HepG2 (cell line): ENCODE measurements around the gene HPD. TPM values are rescaled to one million over a fixed set of nuclear protein-coding genes. Genes with fewer than 3 reads are reported as not detected.
A peak's percentile ranks its signal among the peaks of the same experiment; 100 is the strongest.

Experiments used
- CENPX ChIP-seq: sonication (generic); formaldehyde crosslinking; IDR thresholded peaks from 2 replicates; pipeline ENCODE4 v1.9.0; 2021; ENCODE audit warnings: mild to moderate bottlenecking, missing genetic modification reagents, moderate library complexity
- CHD2 ChIP-seq: IDR thresholded peaks from 2 replicates; pipeline ENCODE4 v1.6.1; 2011; ENCODE audit warnings: low read depth, low read length, improper control_type of control experiment
- FOXP1 ChIP-seq, 2 experiments: fragments of 450-650 bp in 1 of 2; IDR thresholded peaks; 2 replicates each; pipeline ENCODE4 v1.6.1; 2017 to 2018; ENCODE audit warnings: antibody characterized with exemption in 1 of 2
- KLF11 ChIP-seq: IDR thresholded peaks from 2 replicates; pipeline ENCODE4 v1.6.1; 2016; ENCODE audit warnings: missing compliant biosample characterization
- KLF15 ChIP-seq: sonication (generic); formaldehyde crosslinking; IDR thresholded peaks from 2 replicates; pipeline ENCODE4 v1.8.1; 2023; ENCODE audit warnings: borderline replicate concordance, mild to moderate bottlenecking, inconsistent platforms, missing genetic modification reagents, mixed read lengths
- NCOA2 ChIP-seq: sonication (generic); formaldehyde crosslinking; IDR thresholded peaks from 2 replicates; pipeline ENCODE4 v1.8.0; 2022; ENCODE audit warnings: inconsistent platforms
- NRL ChIP-seq: sonication (generic); formaldehyde crosslinking; IDR thresholded peaks from 2 replicates; pipeline ENCODE4 v1.5.0; 2020; ENCODE audit warnings: missing genetic modification reagents, mild to moderate bottlenecking, moderate library complexity, borderline replicate concordance
- SCMH1 ChIP-seq: sonication (generic); formaldehyde crosslinking; IDR thresholded peaks from 2 replicates; pipeline ENCODE4 v1.9.0; 2021; ENCODE audit warnings: missing genetic modification reagents, mild to moderate bottlenecking, borderline replicate concordance
- SIN3A ChIP-seq: IDR thresholded peaks from 2 replicates; pipeline ENCODE4 v1.6.1; 2011; ENCODE audit warnings: low read depth, mild to moderate bottlenecking, control low read depth, low read length, borderline replicate concordance
- SKI ChIP-seq: fragments of 450-650 bp; IDR thresholded peaks from one replicate; pipeline ENCODE4 v1.6.1; 2018; ENCODE audit warnings: mild to moderate bottlenecking; ENCODE audit not compliant: partially characterized antibody
- STAG1 ChIP-seq: sonication (generic); formaldehyde crosslinking; IDR thresholded peaks from 2 replicates; pipeline ENCODE4 v1.4.0; 2020; ENCODE audit warnings: missing genetic modification reagents
- TCF12 ChIP-seq, 2 experiments: fragments of 450-650 bp in 1 of 2; sonication (generic) in 1 of 2; formaldehyde crosslinking in 1 of 2; IDR thresholded peaks; 2 replicates each; pipeline versions ENCODE4 v1.6.1 to v1.8.0; 2017 to 2022; ENCODE audit warnings: antibody characterized with exemption in 1 of 2, mild to moderate bottlenecking in 1 of 2, missing genetic modification reagents in 1 of 2, moderate library complexity in 1 of 2
- TGIF2 ChIP-seq: IDR thresholded peaks from 2 replicates; pipeline ENCODE4 v1.6.1; 2016; ENCODE audit warnings: control low read depth, missing compliant biosample characterization
- THYN1 ChIP-seq: sonication (generic); formaldehyde crosslinking; IDR thresholded peaks from 2 replicates; pipeline ENCODE4 v1.8.1; 2023; ENCODE audit warnings: low read depth, mild to moderate bottlenecking, moderate library complexity, missing genetic modification reagents, borderline replicate concordance
- YY1 ChIP-seq: IDR thresholded peaks from 2 replicates; pipeline ENCODE4 v1.6.1; 2011; ENCODE audit warnings: low read length, low read depth, moderate library complexity, mild to moderate bottlenecking; ENCODE audit not compliant: insufficient read depth, insufficient replicate concordance
- ZNF264 ChIP-seq: sonication (generic); formaldehyde crosslinking; IDR thresholded peaks from 2 replicates; pipeline ENCODE4 v1.4.0; 2020; ENCODE audit warnings: missing genetic modification reagents
- ZNF431 ChIP-seq: sonication (generic); formaldehyde crosslinking; IDR thresholded peaks from 2 replicates; pipeline ENCODE4 v1.9.0; 2022; ENCODE audit warnings: missing genetic modification reagents, low read depth, mild to moderate bottlenecking, borderline replicate concordance
- ZNF703 ChIP-seq: sonication (generic); formaldehyde crosslinking; IDR thresholded peaks from 2 replicates; pipeline ENCODE4 v1.5.1; 2020; ENCODE audit warnings: missing genetic modification reagents, mild to moderate bottlenecking, moderate library complexity, borderline replicate concordance
- ZNF747 ChIP-seq: sonication (generic); formaldehyde crosslinking; IDR thresholded peaks from 2 replicates; pipeline ENCODE4 v1.8.1; 2023; ENCODE audit warnings: missing genetic modification reagents, mild to moderate bottlenecking, borderline replicate concordance
- ZNF761 ChIP-seq: sonication (generic); formaldehyde crosslinking; conservative IDR thresholded peaks from 2 replicates; pipeline ENCODE4 v1.4.0; 2020; ENCODE audit warnings: mild to moderate bottlenecking, missing genetic modification reagents
- polyA plus RNA-seq, 8 experiments: library from polyadenylated mRNA; depleted of rRNA in 3 of 8; stranded (reverse) in 7 of 8; unstranded in 1 of 8; fragments of >200 nt; fragmentation: Illumina TruSeq in 4 of 8; extraction: Trizol in 4 of 8; gene quantifications; 2 replicates each; pipeline versions ENCODE4 v1.2.1 to v1.2.3, GENCODE V29; 2011 to 2016; ENCODE audit warnings: low read depth in 4 of 8, missing spikeins in 1 of 8, mixed read lengths in 1 of 8; ENCODE audit not compliant: insufficient read depth in 1 of 8
- total RNA-seq, 5 experiments: library from RNA; depleted of rRNA; stranded (reverse); fragments of >200 nt; fragmentation: Illumina TruSeq; extraction: Trizol; gene quantifications; 2 replicates each; pipeline ENCODE4 v1.2.3, GENCODE V29; 2016; ENCODE audit warnings: low read depth in 1 of 5
- TF ChIP-seq, protein P1 (sequence below): sonication (generic); formaldehyde crosslinking; conservative IDR thresholded peaks from 2 replicates; pipeline ENCODE4 v1.4.0; 2020; ENCODE audit warnings: missing genetic modification reagents
- TF ChIP-seq, protein P2 (sequence below): sonication (generic); formaldehyde crosslinking; IDR thresholded peaks from 2 replicates; pipeline ENCODE4 v1.5.0; 2020; ENCODE audit warnings: mild to moderate bottlenecking, missing genetic modification reagents
- TF ChIP-seq, protein P3 (sequence below): sonication (generic); formaldehyde crosslinking; IDR thresholded peaks from 2 replicates; pipeline ENCODE4 v1.5.0; 2020; ENCODE audit warnings: mild to moderate bottlenecking, missing genetic modification reagents, borderline replicate concordance

HPD gene
- total and polyA plus RNA-seq, 2 of the 13 experiments (the other 11 are each of a cell fraction or from before 2014, with no cell fraction given), result 120 to 195 TPM

DNA sequence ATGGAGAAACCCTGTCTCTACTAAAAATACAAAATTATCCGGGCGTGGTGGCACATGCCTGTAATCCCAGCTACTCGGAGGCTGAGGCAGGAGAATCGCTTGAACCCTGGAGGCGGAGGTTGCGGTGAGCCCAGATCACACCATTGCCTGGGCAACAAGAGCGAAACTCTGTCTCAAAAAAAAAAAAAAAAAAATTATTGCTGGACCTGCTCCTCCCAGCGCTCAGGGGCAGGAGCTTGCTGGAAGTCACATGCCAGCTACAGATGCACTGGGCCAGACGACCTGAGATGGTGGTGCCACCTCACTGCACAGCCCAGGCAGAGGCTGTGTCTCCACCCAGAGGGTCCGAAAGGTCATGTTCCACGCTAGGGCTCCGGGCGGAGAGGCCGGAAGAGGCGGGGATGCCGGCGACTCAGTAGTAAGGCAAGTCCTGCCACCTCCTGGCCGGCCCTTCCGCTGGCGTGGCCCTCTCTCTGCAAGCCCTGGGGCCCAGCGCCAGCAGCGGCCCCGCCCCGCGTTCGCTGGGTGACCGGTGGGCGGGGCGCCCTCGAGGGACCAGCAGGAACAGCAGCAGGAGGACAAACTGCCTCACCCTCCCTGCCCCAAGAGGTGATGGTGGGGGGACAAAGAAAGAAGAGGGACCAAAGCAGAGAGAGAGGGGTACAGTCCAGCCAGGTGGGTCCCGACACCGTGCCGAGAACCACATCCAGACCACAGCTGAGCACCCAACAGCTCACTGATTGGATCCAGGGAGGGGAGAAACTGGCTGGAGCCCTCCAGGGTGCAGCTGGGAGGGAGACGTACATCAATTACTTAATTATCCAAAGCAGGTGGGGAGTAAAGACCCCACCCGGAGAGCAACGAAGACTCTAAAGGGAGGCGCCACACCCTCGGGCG lies 61.6 kb downstream of the HPD start (continued):
- TF ChIP-seq FOXP1 (IDR thresholded peaks at IDR 0.05), result no peak
- no peak for TF ChIP-seq FOXP1 (CRISPR knock-in tag; IDR thresholded peaks at IDR 0.05)
- TF ChIP-seq ZNF264, result peak; percentile 42; the same call in 1 of the 2 replicates
- no peak for TF ChIP-seq TCF12 (IDR thresholded peaks at IDR 0.05)
- TF ChIP-seq TCF12 (CRISPR knock-in tag; IDR thresholded peaks at IDR 0.05), result peak; percentile 60; the same call in 1 of the 2 replicates
- no peak for TF ChIP-seq THYN1 (CRISPR knock-in tag)
- no peak; the same call in 1 of the 2 replicates for TF ChIP-seq ZNF431 (CRISPR knock-in tag)
- TF ChIP-seq SCMH1 (CRISPR knock-in tag), result no peak
- TF ChIP-seq KLF11 (CRISPR knock-in tag), result 0 out of 2 replicates have a peak, but pooled peaks have one; percentile 28
- TF ChIP-seq, protein P1, sequence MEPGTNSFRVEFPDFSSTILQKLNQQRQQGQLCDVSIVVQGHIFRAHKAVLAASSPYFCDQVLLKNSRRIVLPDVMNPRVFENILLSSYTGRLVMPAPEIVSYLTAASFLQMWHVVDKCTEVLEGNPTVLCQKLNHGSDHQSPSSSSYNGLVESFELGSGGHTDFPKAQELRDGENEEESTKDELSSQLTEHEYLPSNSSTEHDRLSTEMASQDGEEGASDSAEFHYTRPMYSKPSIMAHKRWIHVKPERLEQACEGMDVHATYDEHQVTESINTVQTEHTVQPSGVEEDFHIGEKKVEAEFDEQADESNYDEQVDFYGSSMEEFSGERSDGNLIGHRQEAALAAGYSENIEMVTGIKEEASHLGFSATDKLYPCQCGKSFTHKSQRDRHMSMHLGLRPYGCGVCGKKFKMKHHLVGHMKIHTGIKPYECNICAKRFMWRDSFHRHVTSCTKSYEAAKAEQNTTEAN, result no peak
- peak; percentile 89 for TF ChIP-seq SKI
- TF ChIP-seq STAG1, result peak; percentile 23; the same call in 1 of the 2 replicates
- 0 out of 2 replicates have a peak, but pooled peaks have one; percentile 45 for TF ChIP-seq NRL
- TF ChIP-seq ZNF703 (CRISPR knock-in tag), result no peak
- TF ChIP-seq ZNF761 (CRISPR knock-in tag), result no peak
- TF ChIP-seq TGIF2 (CRISPR knock-in tag), result 0 out of 2 replicates have a peak, but pooled peaks have one; percentile 50
- TF ChIP-seq, protein P2, sequence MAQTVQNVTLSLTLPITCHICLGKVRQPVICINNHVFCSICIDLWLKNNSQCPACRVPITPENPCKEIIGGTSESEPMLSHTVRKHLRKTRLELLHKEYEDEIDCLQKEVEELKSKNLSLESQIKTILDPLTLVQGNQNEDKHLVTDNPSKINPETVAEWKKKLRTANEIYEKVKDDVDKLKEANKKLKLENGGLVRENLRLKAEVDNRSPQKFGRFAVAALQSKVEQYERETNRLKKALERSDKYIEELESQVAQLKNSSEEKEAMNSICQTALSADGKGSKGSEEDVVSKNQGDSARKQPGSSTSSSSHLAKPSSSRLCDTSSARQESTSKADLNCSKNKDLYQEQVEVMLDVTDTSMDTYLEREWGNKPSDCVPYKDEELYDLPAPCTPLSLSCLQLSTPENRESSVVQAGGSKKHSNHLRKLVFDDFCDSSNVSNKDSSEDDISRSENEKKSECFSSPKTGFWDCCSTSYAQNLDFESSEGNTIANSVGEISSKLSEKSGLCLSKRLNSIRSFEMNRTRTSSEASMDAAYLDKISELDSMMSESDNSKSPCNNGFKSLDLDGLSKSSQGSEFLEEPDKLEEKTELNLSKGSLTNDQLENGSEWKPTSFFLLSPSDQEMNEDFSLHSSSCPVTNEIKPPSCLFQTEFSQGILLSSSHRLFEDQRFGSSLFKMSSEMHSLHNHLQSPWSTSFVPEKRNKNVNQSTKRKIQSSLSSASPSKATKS, result peak; percentile 88; the same call in 1 of the 2 replicates
- TF ChIP-seq CENPX (CRISPR knock-in tag), result no peak
- no peak for TF ChIP-seq CHD2
- peak; percentile 79 for TF ChIP-seq YY1
- peak; percentile 82; the same call in 1 of the 2 replicates for TF ChIP-seq ZNF747 (CRISPR knock-in tag)
- TF ChIP-seq KLF15 (CRISPR knock-in tag), result peak; percentile 32; the same call in 1 of the 2 replicates
- 0 out of 2 replicates have a peak, but pooled peaks have one; percentile 78 for TF ChIP-seq SIN3A
- TF ChIP-seq NCOA2 (CRISPR knock-in tag), result peak; percentile 66
- TF ChIP-seq, protein P3, sequence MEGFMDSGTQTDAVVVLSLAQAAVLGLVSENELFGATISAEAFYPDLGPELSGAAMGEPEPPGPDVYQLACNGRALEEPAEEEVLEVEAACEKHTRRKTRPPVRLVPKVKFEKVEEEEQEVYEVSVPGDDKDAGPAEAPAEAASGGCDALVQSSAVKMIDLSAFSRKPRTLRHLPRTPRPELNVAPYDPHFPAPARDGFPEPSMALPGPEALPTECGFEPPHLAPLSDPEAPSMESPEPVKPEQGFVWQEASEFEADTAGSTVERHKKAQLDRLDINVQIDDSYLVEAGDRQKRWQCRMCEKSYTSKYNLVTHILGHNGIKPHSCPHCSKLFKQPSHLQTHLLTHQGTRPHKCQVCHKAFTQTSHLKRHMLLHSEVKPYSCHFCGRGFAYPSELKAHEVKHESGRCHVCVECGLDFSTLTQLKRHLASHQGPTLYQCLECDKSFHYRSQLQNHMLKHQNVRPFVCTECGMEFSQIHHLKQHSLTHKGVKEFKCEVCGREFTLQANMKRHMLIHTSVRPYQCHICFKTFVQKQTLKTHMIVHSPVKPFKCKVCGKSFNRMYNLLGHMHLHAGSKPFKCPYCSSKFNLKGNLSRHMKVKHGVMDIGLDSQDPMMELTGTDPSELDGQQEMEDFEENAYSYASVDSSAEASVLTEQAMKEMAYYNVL, result peak; percentile 63; the same call in 1 of the 2 replicates
